IPS DF 6.9 (cell line): Measurements from ENCODE around the gene LRP8.
"Not testable (repeated sequence)": the region's sequence is repeated elsewhere in the genome, so short reads cannot be mapped to it uniquely, and the experiment has no call there.

ENCODE experiments used
- DNase-seq: peaks from one replicate; pipeline ENCODE4 v3.0.0-alpha.2; 2013; ENCODE audit warnings: low read depth, low spot score
- H3K27ac ChIP-seq: one replicate; pipeline ENCODE4 v1.5.1; 2013; ENCODE audit warnings: low read length, control low read depth
- H3K27me3 ChIP-seq: 2 replicates; pipeline ENCODE4 v1.6.1; 2013; ENCODE audit warnings: mild to moderate bottlenecking, low read length; ENCODE audit not compliant: control insufficient read depth, insufficient read depth
- H3K36me3 ChIP-seq: 2 replicates; pipeline ENCODE4 v1.6.1; 2013; ENCODE audit warnings: low read length; ENCODE audit not compliant: control insufficient read depth, insufficient read depth
- H3K4me1 ChIP-seq: 2 replicates; pipeline ENCODE4 v1.6.1; 2013; ENCODE audit warnings: low read length; ENCODE audit not compliant: control insufficient read depth, insufficient read depth
- H3K4me3 ChIP-seq: 2 replicates; pipeline ENCODE4 v1.5.1; 2013; ENCODE audit warnings: mild to moderate bottlenecking, low read length
- H3K9me3 ChIP-seq: 2 replicates; pipeline ENCODE4 v1.6.1; 2013; ENCODE audit warnings: low read length, inconsistent platforms; ENCODE audit not compliant: control insufficient read depth, insufficient read depth
- WGBS: extraction: QIAGEN DNeasy Blood & Tissue Kit; methylation state at CpG from one replicate; pipeline ENCODE4 v1.1.7; 2013; ENCODE audit warnings: mixed read lengths, missing lambda C conversion rate; ENCODE audit not compliant: insufficient read length, insufficient coverage; 5-methylcytosine and 5-hydroxymethylcytosine counted together

LRP8 gene

DNA sequence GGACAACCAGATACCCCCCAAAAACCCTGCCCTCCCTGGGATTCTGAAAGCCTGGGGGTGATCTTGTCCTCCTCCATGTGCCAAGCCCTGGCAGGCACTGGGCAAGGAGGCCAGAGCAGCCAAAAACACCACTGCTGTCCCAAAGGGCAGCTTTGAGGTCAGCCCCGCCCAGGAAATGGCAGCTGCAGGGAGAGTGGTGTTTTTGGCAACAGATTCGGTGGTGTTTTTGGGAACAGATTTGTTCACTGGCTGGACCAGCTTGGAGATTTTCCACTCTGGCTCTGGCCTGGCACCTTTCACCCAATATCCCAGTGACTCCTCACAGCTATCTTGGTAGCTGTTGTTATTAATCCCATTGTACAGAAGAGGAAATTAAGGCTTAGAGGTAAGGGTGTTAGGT, 34.7 kb downstream of the LRP8 start:
- Histone ChIP-seq H3K4me1 (no peaks in the 10 kb centered on the region; the same call in 1 of the 2 replicates), H3K27ac (no peak overlapping the region), H3K9me3 (no peaks in the 10 kb centered on the region), H3K4me3 (no peak overlapping the region), H3K27me3 (no peaks in the 10 kb centered on the region), H3K36me3 (peaks cover 12% of the 10 kb centered on the region)
- DNase-seq = no peak
- WGBS = no CpG with 5 or more reads among the region's 2 CpGs

GRCh38 chr1:53292690-53293089, 35.2 kb downstream of the LRP8 start:
- no peak overlapping the region for H3K27ac ChIP-seq
- peaks cover 15% of the 10 kb centered on the region for H3K36me3 ChIP-seq
- no peak for DNase-seq
- H3K27me3 ChIP-seq = no peaks in the 10 kb centered on the region
- no peaks in the 10 kb centered on the region for H3K9me3 ChIP-seq
- no CpG with 5 or more reads among the region's 2 CpGs for WGBS
- no peak overlapping the region for H3K4me3 ChIP-seq
- H3K4me1 ChIP-seq = no peaks in the 10 kb centered on the region; the same call in 1 of the 2 replicates

DNA sequence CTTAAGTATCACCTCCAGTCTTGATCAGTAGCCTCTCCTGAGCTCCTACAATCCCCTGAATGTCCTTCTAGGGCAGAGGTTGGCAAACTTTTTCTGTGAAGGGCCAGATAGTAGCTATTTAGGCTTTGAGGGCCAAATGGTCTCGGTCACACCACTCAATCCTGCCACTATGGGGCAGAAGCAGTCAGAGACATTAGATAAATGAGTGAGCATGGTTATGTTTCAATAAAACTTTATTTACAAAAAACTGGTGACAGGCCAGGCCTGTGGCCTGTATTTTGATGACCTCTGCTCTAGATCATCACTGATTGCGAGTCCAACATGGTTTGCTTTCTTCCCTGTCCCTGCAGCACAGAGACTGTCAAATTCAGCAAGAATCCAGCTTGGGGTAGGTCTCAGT, 36.3 kb downstream of the LRP8 start:
- H3K9me3 ChIP-seq = no peaks in the 10 kb centered on the region
- no peaks in the 10 kb centered on the region; the same call in 1 of the 2 replicates for H3K4me1 ChIP-seq
- no peak overlapping the region for H3K27ac ChIP-seq
- DNase-seq = no peak
- H3K27me3 ChIP-seq = no peaks in the 10 kb centered on the region
- WGBS = no CpG with 5 or more reads among the region's 2 CpGs
- peaks cover 15% of the 10 kb centered on the region for H3K36me3 ChIP-seq
- no peak overlapping the region for H3K4me3 ChIP-seq

DNA sequence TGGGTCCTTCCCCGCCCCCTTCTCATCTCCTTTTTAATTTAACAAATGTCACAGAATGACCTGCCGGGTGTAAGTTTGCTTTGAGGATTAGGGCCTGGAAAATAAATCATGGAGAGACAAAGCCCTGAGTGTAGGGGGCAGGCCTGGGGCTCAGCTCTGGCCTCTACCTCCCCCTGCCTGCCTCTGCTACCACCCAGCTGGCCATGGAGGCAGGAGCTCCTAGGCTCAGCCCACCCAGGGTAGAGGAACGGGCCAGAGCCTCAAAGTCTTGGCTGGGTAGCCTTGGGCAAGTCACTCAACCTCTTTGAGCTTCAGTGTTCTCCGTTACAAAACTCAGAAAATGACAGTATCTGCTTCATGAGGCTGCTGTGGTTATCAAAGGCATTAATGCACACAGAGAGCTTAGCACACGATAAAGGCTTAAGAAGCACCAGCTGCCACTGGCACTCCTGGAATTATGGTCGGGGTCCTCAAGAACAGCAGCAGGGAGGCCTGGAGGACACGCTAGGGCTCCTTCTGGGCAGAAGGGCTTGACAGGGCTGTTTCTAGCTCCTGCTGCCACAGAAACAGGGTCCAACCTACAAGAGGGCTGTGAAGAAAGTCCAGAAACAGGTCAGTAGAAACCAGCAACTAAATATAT, 39.0 kb downstream of the LRP8 start:
- no peak overlapping the region for H3K27ac ChIP-seq
- H3K9me3 ChIP-seq = no peaks in the 10 kb centered on the region
- no peaks in the 10 kb centered on the region for H3K27me3 ChIP-seq
- WGBS = no CpG with 5 or more reads among the region's 7 CpGs
- H3K4me1 ChIP-seq = no peaks in the 10 kb centered on the region; the same call in 1 of the 2 replicates
- no peak for DNase-seq
- H3K4me3 ChIP-seq = no peak overlapping the region
- peaks cover 15% of the 10 kb centered on the region for H3K36me3 ChIP-seq

DNA sequence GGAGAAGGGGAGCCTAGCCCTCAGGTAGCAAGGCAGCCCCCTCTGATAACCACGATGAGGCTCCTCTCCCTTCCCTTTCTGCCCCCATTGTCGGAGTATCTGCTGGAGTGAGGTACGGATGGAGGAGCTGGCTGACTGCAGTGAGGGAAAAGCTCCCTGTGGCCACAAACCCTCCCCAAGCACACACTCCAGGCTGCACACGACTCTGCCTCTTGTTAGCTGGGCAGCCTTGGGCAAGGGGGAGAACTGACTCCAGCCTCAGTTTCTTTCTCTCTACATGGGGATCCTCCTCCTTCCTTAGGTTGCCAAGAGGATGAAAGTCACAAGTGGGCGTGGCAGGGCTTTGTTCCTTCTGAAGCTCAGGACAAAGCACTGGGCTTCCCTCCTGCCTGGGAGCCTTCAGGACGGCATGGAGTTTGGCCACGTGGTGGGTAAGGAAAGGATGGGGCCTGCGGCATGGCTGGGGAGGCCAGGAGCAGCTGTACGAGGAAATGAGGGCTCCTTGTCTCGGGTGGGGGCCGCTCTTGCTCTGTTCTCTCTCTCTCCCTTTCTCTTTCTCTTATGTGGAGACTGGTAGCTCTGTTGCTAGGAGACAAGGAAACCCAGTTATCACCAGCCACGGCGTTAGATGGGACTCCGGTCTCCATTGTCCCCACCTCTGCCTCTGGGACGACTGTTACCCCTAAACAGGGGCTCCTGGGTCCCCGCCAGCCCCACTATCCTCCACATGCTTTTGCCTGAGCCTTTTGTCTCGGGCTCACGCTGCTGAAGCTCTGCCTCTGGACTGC, 39.7 kb downstream of the LRP8 start:
- Histone ChIP-seq H3K27me3 (no peaks in the 10 kb centered on the region), H3K4me1 (no peaks in the 10 kb centered on the region; the same call in 1 of the 2 replicates), H3K27ac (no peak overlapping the region), H3K9me3 (no peaks in the 10 kb centered on the region), H3K36me3 (peaks cover 15% of the 10 kb centered on the region), H3K4me3 (no peak overlapping the region)
- no CpG with 5 or more reads among the region's 18 CpGs for WGBS
- DNase-seq = no peak

GRCh38 chr1:53286955-53287354, 40.9 kb downstream of the LRP8 start:
- no peak for DNase-seq
- no CpG with 5 or more reads among the region's 4 CpGs for WGBS
- H3K27me3 ChIP-seq = no peaks in the 10 kb centered on the region
- H3K4me3 ChIP-seq = no peak overlapping the region
- H3K4me1 ChIP-seq = no peaks in the 10 kb centered on the region; the same call in 1 of the 2 replicates
- H3K9me3 ChIP-seq = no peaks in the 10 kb centered on the region
- no peak overlapping the region for H3K27ac ChIP-seq
- peaks cover 15% of the 10 kb centered on the region for H3K36me3 ChIP-seq

- WGBS = no CpG with 5 or more reads among the region's 8 CpGs
- DNase-seq = no peak
- H3K27me3 ChIP-seq = no peaks in the 10 kb centered on the region
- no peak overlapping the region for H3K27ac ChIP-seq
- H3K4me3 ChIP-seq = no peak overlapping the region
- peaks cover 15% of the 10 kb centered on the region for H3K36me3 ChIP-seq
- no peaks in the 10 kb centered on the region for H3K9me3 ChIP-seq
- no peaks in the 10 kb centered on the region; the same call in 1 of the 2 replicates for H3K4me1 ChIP-seq
Measured at GRCh38 chr1:53285969-53286760, 41.7 kb downstream of the LRP8 start.

DNA sequence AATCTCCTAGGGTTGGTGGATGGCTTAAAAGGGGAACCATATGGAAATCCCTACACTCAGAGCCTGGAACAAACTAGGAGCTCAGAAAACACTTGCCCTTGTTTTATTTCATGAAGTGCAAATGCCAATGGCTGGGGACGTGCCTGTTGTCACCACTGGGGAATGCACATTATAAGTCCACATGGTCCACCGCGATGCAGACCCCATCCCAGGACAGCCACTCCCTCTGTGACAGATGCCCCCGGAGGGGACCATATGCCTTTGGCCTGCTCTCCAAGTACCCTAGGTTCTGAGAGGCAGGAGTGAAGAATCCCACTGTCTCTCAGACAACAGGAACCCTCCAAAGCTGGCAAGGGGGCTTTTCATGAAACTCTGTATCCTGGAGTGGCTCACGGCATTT, 42.3 kb downstream of the LRP8 start:
- WGBS = no CpG with 5 or more reads among the region's 5 CpGs
- peaks cover 20% of the 10 kb centered on the region for H3K36me3 ChIP-seq

DNA sequence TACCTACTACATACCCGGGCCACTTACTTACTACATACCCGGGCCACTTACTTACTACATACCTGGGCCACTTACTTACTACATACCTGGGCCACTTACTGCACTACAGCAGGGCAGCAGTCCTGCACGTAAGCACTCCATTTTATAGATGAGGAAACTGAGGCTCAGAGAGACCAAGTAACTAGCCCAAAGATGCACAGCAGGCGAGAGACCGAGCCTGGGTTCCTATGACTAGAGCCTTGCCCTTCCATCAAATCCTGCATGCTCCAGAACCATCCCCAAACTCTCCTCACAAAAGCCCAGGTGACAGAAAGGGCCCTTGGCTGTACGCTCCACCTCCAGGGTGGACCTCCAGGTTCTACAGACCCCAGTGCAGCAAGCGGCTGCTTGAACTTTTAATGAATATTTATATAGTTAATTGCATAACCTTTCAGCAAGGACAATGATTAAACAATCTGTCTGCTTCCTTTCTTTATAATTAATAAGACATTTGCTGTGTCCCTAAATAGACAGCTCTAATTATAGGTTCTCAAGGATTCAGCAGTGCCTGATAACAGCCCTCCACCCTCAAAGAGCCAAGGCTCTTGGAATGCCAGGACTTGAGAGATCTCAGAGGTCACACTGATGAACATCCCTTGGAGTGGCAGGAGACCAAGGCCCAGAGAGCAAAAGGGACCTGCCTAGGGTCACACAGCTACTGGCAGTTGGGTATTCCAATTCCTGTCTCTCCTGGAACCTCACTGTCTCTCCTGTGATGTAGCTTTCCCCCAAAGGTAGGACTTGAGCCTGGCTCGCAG, 43.4 kb downstream of the LRP8 start:
- H3K4me1 ChIP-seq = no peaks in the 10 kb centered on the region; the same call in 1 of the 2 replicates
- H3K9me3 ChIP-seq = no peaks in the 10 kb centered on the region
- peaks cover 26% of the 10 kb centered on the region for H3K36me3 ChIP-seq
- WGBS = no CpG with 5 or more reads among the region's 8 CpGs
- H3K27me3 ChIP-seq = no peaks in the 10 kb centered on the region
- DNase-seq = no peak
- H3K4me3 ChIP-seq = no peak overlapping the region
- H3K27ac ChIP-seq = no peak overlapping the region

More for the DNA sequence above, 42.3 kb downstream of the LRP8 start:
- DNase-seq = no peak
- H3K4me1 ChIP-seq = no peaks in the 10 kb centered on the region; the same call in 1 of the 2 replicates
- H3K27ac ChIP-seq = no peak overlapping the region
- no peak overlapping the region for H3K4me3 ChIP-seq
- no peaks in the 10 kb centered on the region for H3K9me3 ChIP-seq
- no peaks in the 10 kb centered on the region for H3K27me3 ChIP-seq

- H3K4me1 ChIP-seq, H3K4me3 ChIP-seq, H3K27me3 ChIP-seq, H3K27ac ChIP-seq, H3K9me3 ChIP-seq, DNase-seq: not testable (repeated sequence)
- no CpG with 5 or more reads among the region's 12 CpGs for WGBS
- H3K36me3 ChIP-seq = peaks cover 16% of the 10 kb centered on the region
Measured at GRCh38 chr1:53283156-53283555, 44.7 kb downstream of the LRP8 start.
